ENCODE results near the gene RELB. TPM values are rescaled to one million over a fixed set of nuclear protein-coding genes. Genes with fewer than 3 reads are reported as not detected.

The RELB gene
- polyA plus RNA-seq, 1 experiment = 9.9 TPM

- H3K27ac ChIP-seq (ENCODE audit: low read depth, low read length) = no peak overlapping the region
- TF ChIP-seq CTCF (IDR thresholded peaks at IDR 0.05; ENCODE audit: low read depth, low read length) = no peak
- no peak for DNase-seq (ENCODE audit: low read depth, low spot score)
- no peaks in the 10 kb centered on the region for H3K27me3 ChIP-seq (ENCODE audit: control insufficient read depth, insufficient read depth, low read length)
- ChIA-PET CTCF (interaction anchor here (1.0 to 1.8 kb wide), 4 partner anchors 8 to 69 kb away, joined by 3 to 7 read pairs (median 4); partner anchors contain the start of gene RELB), POLR2A (no interaction called here)
- no peak overlapping the region for H3K4me3 ChIP-seq (ENCODE audit: low read depth, low read length)
- no peaks in the 10 kb centered on the region for H3K9me3 ChIP-seq (ENCODE audit: control insufficient read depth, insufficient read depth, low read length)
These were observed 10.8 kb upstream of the RELB start for GRCh38 chr19:44990459-44990858.

GRCh38 chr19:44990966-44991365 is 10.3 kb upstream of the RELB start:
- Histone ChIP-seq H3K9me3 (ENCODE audit: control insufficient read depth, insufficient read depth, low read length) (no peaks in the 10 kb centered on the region), H3K27ac (ENCODE audit: low read depth, low read length) (no peak overlapping the region), H3K27me3 (ENCODE audit: control insufficient read depth, insufficient read depth, low read length) (no peaks in the 10 kb centered on the region), H3K4me3 (ENCODE audit: low read depth, low read length) (no peak overlapping the region)
- DNase-seq (ENCODE audit: low read depth, low spot score) = no peak
- ChIA-PET CTCF (interaction anchor here (1.8 kb wide), 1 partner anchor 10 kb away, joined by 4 read pairs; the partner anchor contains the start of gene RELB), POLR2A (no interaction called here)
- TF ChIP-seq CTCF (IDR thresholded peaks at IDR 0.05; ENCODE audit: low read depth, low read length) = no peak

GRCh38 chr19:44992336-44993163 is 8.7 kb upstream of the RELB start:
- H3K27ac ChIP-seq (ENCODE audit: low read depth, low read length) = no peak overlapping the region
- H3K27me3 ChIP-seq (ENCODE audit: control insufficient read depth, insufficient read depth, low read length) = no peaks in the 10 kb centered on the region
- no peak overlapping the region for H3K4me3 ChIP-seq (ENCODE audit: low read depth, low read length)
- no peaks in the 10 kb centered on the region for H3K9me3 ChIP-seq (ENCODE audit: control insufficient read depth, insufficient read depth, low read length)
- no peak for TF ChIP-seq CTCF (IDR thresholded peaks at IDR 0.05; ENCODE audit: low read depth, low read length)
- ChIA-PET CTCF (no interaction called here), POLR2A (no interaction called here)
- DNase-seq (ENCODE audit: low read depth, low spot score) = no peak

GRCh38 chr19:44993526-44993925 is 7.7 kb upstream of the RELB start:
- H3K27ac ChIP-seq (ENCODE audit: low read depth, low read length) = no peak overlapping the region
- no peak overlapping the region for H3K4me3 ChIP-seq (ENCODE audit: low read depth, low read length)
- DNase-seq (ENCODE audit: low read depth, low spot score) = no peak
- TF ChIP-seq CTCF (IDR thresholded peaks at IDR 0.05; ENCODE audit: low read depth, low read length) = no peak
- H3K27me3 ChIP-seq (ENCODE audit: control insufficient read depth, insufficient read depth, low read length) = no peaks in the 10 kb centered on the region
- POLR2A ChIA-PET = no interaction called here
- CTCF ChIA-PET = no interaction called here
- H3K9me3 ChIP-seq (ENCODE audit: control insufficient read depth, insufficient read depth, low read length) = no peaks in the 10 kb centered on the region

GRCh38 chr19:44993926-44994537 is 7.2 kb upstream of the RELB start:
- no peak for TF ChIP-seq CTCF (IDR thresholded peaks at IDR 0.05; ENCODE audit: low read depth, low read length)
- Histone ChIP-seq H3K27me3 (ENCODE audit: control insufficient read depth, insufficient read depth, low read length) (no peaks in the 10 kb centered on the region), H3K27ac (ENCODE audit: low read depth, low read length) (no peak overlapping the region), H3K9me3 (ENCODE audit: control insufficient read depth, insufficient read depth, low read length) (no peaks in the 10 kb centered on the region), H3K4me3 (ENCODE audit: low read depth, low read length) (no peak overlapping the region)
- ChIA-PET CTCF (no interaction called here), POLR2A (no interaction called here)
- DNase-seq (ENCODE audit: low read depth, low spot score) = no peak

Data from AG04450 (cell line).